ENCODE measurements around the gene BCAR3.

- TF ChIP-seq CTCF (IDR thresholded peaks at IDR 0.05) (no peak), POLR2AphosphoS5 (IDR thresholded peaks at IDR 0.05) (no peak), POLR2A (IDR thresholded peaks at IDR 0.05) (no peak)
Observed at GRCh38 chr1:93636712-93637111, 44.9 kb downstream of the BCAR3 start.

All from suprapubic skin (tissue), 4 donors.